GM18498 (cell line): ENCODE measurements around the gene ITGB3.
"Not testable (repeated sequence)": the region's sequence is repeated elsewhere in the genome, so short reads cannot be mapped to it uniquely, and the experiment has no call there.

ENCODE experiments used
- ATAC-seq: cut with Tn5 transposase; IDR thresholded peaks from one replicate; pipeline ENCODE4 v1.9.1; 2021; ENCODE audit warnings: mild to moderate bottlenecking, moderate library complexity; ENCODE audit not compliant: unreplicated experiment

The ITGB3 gene

GRCh38 chr17:47243737-47244598 is 9.7 kb upstream of the ITGB3 start:
- no peak for ATAC-seq

- ATAC-seq: no peak
These were observed 8.9 kb upstream of the ITGB3 start for GRCh38 chr17:47244697-47245096.

- no peak for ATAC-seq
These were observed 7.5 kb upstream of the ITGB3 start for GRCh38 chr17:47246120-47246519.

- ATAC-seq: no peak
These were observed 2.8 kb upstream of the ITGB3 start for GRCh38 chr17:47250855-47251254.

GRCh38 chr17:47251421-47251940 is 2.1 kb upstream of the ITGB3 start:
- no peak for ATAC-seq

GRCh38 chr17:47252209-47252608 is 1.4 kb upstream of the ITGB3 start:
- ATAC-seq: no peak

- no peak for ATAC-seq
These were observed 688 bp upstream of the ITGB3 start for GRCh38 chr17:47252766-47253512.

GRCh38 chr17:47254403-47254943 is 846 bp downstream of the ITGB3 start:
- ATAC-seq: no peak

- no peak for ATAC-seq
These were observed 4.2 kb downstream of the ITGB3 start for GRCh38 chr17:47257651-47258339.

GRCh38 chr17:47262586-47262985 is 9.0 kb downstream of the ITGB3 start:
- no peak for ATAC-seq

- no peak for ATAC-seq
These were observed 10.5 kb downstream of the ITGB3 start for GRCh38 chr17:47264166-47264565.

- no peak for ATAC-seq
These were observed 12.4 kb downstream of the ITGB3 start for GRCh38 chr17:47265983-47266541.

- no peak for ATAC-seq
These were observed 13.2 kb downstream of the ITGB3 start for GRCh38 chr17:47266782-47267181.

GRCh38 chr17:47267354-47267828 is 13.8 kb downstream of the ITGB3 start:
- no peak for ATAC-seq

- ATAC-seq: not testable (repeated sequence)
These were observed 15.3 kb downstream of the ITGB3 start for GRCh38 chr17:47268964-47269363.

GRCh38 chr17:47269561-47270280 is 16.1 kb downstream of the ITGB3 start:
- ATAC-seq: not testable (repeated sequence)

- no peak for ATAC-seq
These were observed 17.5 kb downstream of the ITGB3 start for GRCh38 chr17:47270946-47271705.

GRCh38 chr17:47272491-47272890 is 18.9 kb downstream of the ITGB3 start:
- ATAC-seq: no peak

GRCh38 chr17:47273245-47273644 is 19.6 kb downstream of the ITGB3 start:
- no peak for ATAC-seq
